ENCODE measurements around the gene ZNF664. TPM values are rescaled to one million over a fixed set of nuclear protein-coding genes. Genes with fewer than 3 reads are reported as not detected.

ZNF664 gene
- total and polyA plus RNA-seq, 9 donors = 28.3 to 58.9 (median 42.8) TPM

GRCh38 chr12:124017064-124017463 lies 44.0 kb downstream of the ZNF664 start:
- peaks cover 1% of the 10 kb centered on the region for H3K9me3 ChIP-seq (replicated peaks; ENCODE audit: control insufficient read depth, low read depth, low read length)
- H3K36me3 ChIP-seq (ENCODE audit: control insufficient read depth, insufficient read depth, low read length) = peaks cover 13% of the 10 kb centered on the region
- no peaks in the 10 kb centered on the region for H3K27me3 ChIP-seq (ENCODE audit: control insufficient read depth, insufficient read depth, low read length)
- H3K4me1 ChIP-seq (ENCODE audit: control insufficient read depth, insufficient read depth, low read length) = peaks cover 2% of the 10 kb centered on the region
- DNase-seq = no peak
- no peak overlapping the region for H3K27ac ChIP-seq (ENCODE audit: low read length)
- H3K4me3 ChIP-seq (ENCODE audit: low read length) = no peak overlapping the region
- WGBS (ENCODE audit: insufficient coverage) = 100% methylated on average over 1 of the region's 2 CpGs

GRCh38 chr12:124018539-124018938 lies 45.5 kb downstream of the ZNF664 start:
- no peaks in the 10 kb centered on the region for H3K27me3 ChIP-seq (ENCODE audit: control insufficient read depth, insufficient read depth, low read length)
- peaks cover 3% of the 10 kb centered on the region for H3K36me3 ChIP-seq (ENCODE audit: control insufficient read depth, insufficient read depth, low read length)
- peaks cover 4% of the 10 kb centered on the region for H3K9me3 ChIP-seq (replicated peaks; ENCODE audit: control insufficient read depth, low read depth, low read length)
- no peak for DNase-seq
- no peak overlapping the region for H3K27ac ChIP-seq (ENCODE audit: low read length)
- peaks cover 2% of the 10 kb centered on the region for H3K4me1 ChIP-seq (ENCODE audit: control insufficient read depth, insufficient read depth, low read length)
- no CpG with 5 or more reads among the region's 2 CpGs for WGBS (ENCODE audit: insufficient coverage)
- H3K4me3 ChIP-seq (ENCODE audit: low read length) = no peak overlapping the region

DNA sequence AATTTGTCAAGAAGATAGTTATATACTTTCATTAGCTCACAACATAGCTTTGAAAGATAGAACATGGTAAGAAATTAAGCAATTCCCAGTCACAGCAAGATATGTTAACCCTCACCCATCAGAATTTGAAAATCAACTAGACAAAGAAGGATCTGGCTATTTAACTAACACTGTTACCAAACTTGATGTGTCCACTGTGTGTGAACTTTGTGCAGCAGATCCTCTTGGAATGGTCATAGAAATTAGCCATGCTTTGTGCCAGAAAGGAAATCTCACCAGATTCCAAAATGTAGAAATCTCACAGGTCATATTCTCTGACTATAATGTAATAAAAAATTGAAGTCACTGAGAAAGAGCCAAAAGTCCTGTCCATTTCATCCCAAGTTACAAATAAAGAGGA lies 46.1 kb downstream of the ZNF664 start:
- Histone ChIP-seq H3K4me1 (ENCODE audit: control insufficient read depth, insufficient read depth, low read length) (peaks cover 2% of the 10 kb centered on the region), H3K36me3 (ENCODE audit: control insufficient read depth, insufficient read depth, low read length) (no peaks in the 10 kb centered on the region), H3K27me3 (ENCODE audit: control insufficient read depth, insufficient read depth, low read length) (no peaks in the 10 kb centered on the region), H3K4me3 (ENCODE audit: low read length) (no peak overlapping the region), H3K9me3 (replicated peaks; ENCODE audit: control insufficient read depth, low read depth, low read length) (peaks cover 4% of the 10 kb centered on the region), H3K27ac (ENCODE audit: low read length) (no peak overlapping the region)
- no peak for DNase-seq

DNA sequence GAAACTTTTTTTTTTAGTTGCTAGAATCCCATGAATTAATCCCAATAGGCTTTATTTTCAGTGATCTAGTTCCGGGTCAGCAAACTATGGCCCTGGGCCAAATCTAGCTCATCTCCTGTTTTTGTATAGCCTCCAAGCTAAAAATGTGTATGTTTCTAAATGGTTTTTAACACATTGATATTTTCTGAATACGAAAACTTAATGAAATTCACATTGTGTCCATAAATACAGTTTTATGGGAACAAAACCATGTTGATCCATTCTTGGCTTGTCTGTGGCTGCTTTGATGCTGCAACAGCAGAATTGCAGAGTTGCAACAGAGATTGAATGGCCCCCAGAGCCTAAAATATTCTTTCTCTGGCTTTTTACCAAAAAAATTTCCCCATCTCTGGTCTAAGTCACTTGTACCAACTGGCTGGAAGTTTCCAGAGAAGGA lies 47.5 kb downstream of the ZNF664 start:
- Histone ChIP-seq H3K27ac (ENCODE audit: low read length) (no peak overlapping the region), H3K4me3 (ENCODE audit: low read length) (no peak overlapping the region), H3K36me3 (ENCODE audit: control insufficient read depth, insufficient read depth, low read length) (no peaks in the 10 kb centered on the region), H3K4me1 (ENCODE audit: control insufficient read depth, insufficient read depth, low read length) (peaks cover 6% of the 10 kb centered on the region), H3K9me3 (replicated peaks; ENCODE audit: control insufficient read depth, low read depth, low read length) (peaks cover 4% of the 10 kb centered on the region), H3K27me3 (ENCODE audit: control insufficient read depth, insufficient read depth, low read length) (no peaks in the 10 kb centered on the region)
- no CpG with 5 or more reads among the region's 2 CpGs for WGBS (ENCODE audit: insufficient coverage)
- peak; percentile 58 for DNase-seq

- Histone ChIP-seq H3K27me3 (ENCODE audit: control insufficient read depth, insufficient read depth, low read length) (no peaks in the 10 kb centered on the region), H3K27ac (ENCODE audit: low read length) (no peak overlapping the region), H3K36me3 (ENCODE audit: control insufficient read depth, insufficient read depth, low read length) (no peaks in the 10 kb centered on the region), H3K9me3 (replicated peaks; ENCODE audit: control insufficient read depth, low read depth, low read length) (peaks cover 4% of the 10 kb centered on the region), H3K4me3 (ENCODE audit: low read length) (no peak overlapping the region), H3K4me1 (ENCODE audit: control insufficient read depth, insufficient read depth, low read length) (peaks cover 9% of the 10 kb centered on the region)
- WGBS (ENCODE audit: insufficient coverage) = 57% methylated on average over 1 of the region's 3 CpGs
- DNase-seq = no peak
Observed at GRCh38 chr12:124021007-124021406, 48.0 kb downstream of the ZNF664 start.

DNA sequence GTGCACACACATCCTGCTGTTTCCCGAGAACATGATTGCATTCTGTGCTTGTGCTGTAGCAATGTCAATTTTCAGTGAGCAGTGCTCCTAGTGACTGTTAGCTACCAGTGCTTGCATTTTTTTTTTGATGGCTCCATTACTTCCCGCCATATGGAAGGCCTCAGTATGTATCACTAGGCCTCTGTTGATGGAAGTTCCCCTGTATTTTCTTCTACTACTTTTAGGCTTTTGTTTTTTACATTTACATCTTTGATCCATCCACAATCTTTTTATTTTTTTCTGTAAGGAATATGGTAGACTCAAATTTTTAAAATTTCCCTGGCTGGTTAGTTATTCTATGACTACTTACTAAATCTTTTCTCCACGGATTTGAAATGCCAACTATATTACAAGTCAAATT lies 49.1 kb downstream of the ZNF664 start:
- Histone ChIP-seq H3K4me3 (ENCODE audit: low read length) (no peak overlapping the region), H3K36me3 (ENCODE audit: control insufficient read depth, insufficient read depth, low read length) (no peaks in the 10 kb centered on the region), H3K27me3 (ENCODE audit: control insufficient read depth, insufficient read depth, low read length) (no peaks in the 10 kb centered on the region), H3K9me3 (replicated peaks; ENCODE audit: control insufficient read depth, low read depth, low read length) (peaks cover 4% of the 10 kb centered on the region), H3K27ac (ENCODE audit: low read length) (no peak overlapping the region), H3K4me1 (ENCODE audit: control insufficient read depth, insufficient read depth, low read length) (peaks cover 19% of the 10 kb centered on the region)
- WGBS (ENCODE audit: insufficient coverage) = 86% methylated on average over 1 of the region's 3 CpGs
- no peak for DNase-seq

- WGBS (ENCODE audit: insufficient coverage) = 42% methylated on average over 2 of the region's 8 CpGs
- no peak overlapping the region for H3K27ac ChIP-seq (ENCODE audit: low read length)
- DNase-seq = no peak
- peaks cover 4% of the 10 kb centered on the region for H3K9me3 ChIP-seq (replicated peaks; ENCODE audit: control insufficient read depth, low read depth, low read length)
- peaks cover 32% of the 10 kb centered on the region for H3K4me1 ChIP-seq (ENCODE audit: control insufficient read depth, insufficient read depth, low read length)
- H3K36me3 ChIP-seq (ENCODE audit: control insufficient read depth, insufficient read depth, low read length) = no peaks in the 10 kb centered on the region
- no peaks in the 10 kb centered on the region for H3K27me3 ChIP-seq (ENCODE audit: control insufficient read depth, insufficient read depth, low read length)
- H3K4me3 ChIP-seq (ENCODE audit: low read length) = no peak overlapping the region
Observed at GRCh38 chr12:124024263-124024678, 51.3 kb downstream of the ZNF664 start.

DNA sequence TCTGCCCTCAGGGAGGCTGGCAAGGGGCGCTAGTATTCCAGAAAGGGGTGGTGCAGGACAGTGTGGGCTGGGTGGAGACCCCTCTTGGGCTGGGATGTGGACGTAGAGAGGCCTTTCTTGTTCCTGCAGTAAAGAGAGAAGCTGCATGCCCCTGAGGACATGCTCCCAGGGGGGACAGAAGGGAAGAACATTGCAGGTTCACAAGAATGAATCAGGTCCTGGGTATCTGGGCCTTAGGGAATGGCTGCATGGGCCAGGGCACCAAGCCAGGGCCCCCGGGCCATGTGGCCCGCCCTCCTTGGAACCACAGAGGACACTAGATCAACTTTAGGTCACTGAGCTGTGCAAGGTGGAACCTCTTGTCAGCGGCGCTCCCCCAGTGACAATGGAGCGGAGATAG lies 51.8 kb downstream of the ZNF664 start:
- WGBS (ENCODE audit: insufficient coverage) = 81% methylated on average over 7 of the region's 7 CpGs
- no peak overlapping the region for H3K4me3 ChIP-seq (ENCODE audit: low read length)
- DNase-seq = no peak

GRCh38 chr12:124025661-124026060 lies 52.6 kb downstream of the ZNF664 start:
- peaks cover 4% of the 10 kb centered on the region for H3K9me3 ChIP-seq (replicated peaks; ENCODE audit: control insufficient read depth, low read depth, low read length)
- 51% methylated on average over 8 of the region's 8 CpGs for WGBS (ENCODE audit: insufficient coverage)
- DNase-seq = no peak

More for the DNA sequence above, 51.8 kb downstream of the ZNF664 start:
- Histone ChIP-seq H3K27me3 (ENCODE audit: control insufficient read depth, insufficient read depth, low read length) (no peaks in the 10 kb centered on the region), H3K27ac (ENCODE audit: low read length) (no peak overlapping the region), H3K9me3 (replicated peaks; ENCODE audit: control insufficient read depth, low read depth, low read length) (peaks cover 4% of the 10 kb centered on the region), H3K36me3 (ENCODE audit: control insufficient read depth, insufficient read depth, low read length) (no peaks in the 10 kb centered on the region), H3K4me1 (ENCODE audit: control insufficient read depth, insufficient read depth, low read length) (peaks cover 33% of the 10 kb centered on the region)

GRCh38 chr12:124026755-124027745 lies 54.0 kb downstream of the ZNF664 start:
- no peaks in the 10 kb centered on the region for H3K36me3 ChIP-seq (ENCODE audit: control insufficient read depth, insufficient read depth, low read length)
- WGBS (ENCODE audit: insufficient coverage) = 87% methylated on average over 10 of the region's 14 CpGs
- peaks cover 39% of the 10 kb centered on the region for H3K4me1 ChIP-seq (ENCODE audit: control insufficient read depth, insufficient read depth, low read length)
- peaks cover 3% of the 10 kb centered on the region for H3K9me3 ChIP-seq (replicated peaks; ENCODE audit: control insufficient read depth, low read depth, low read length)
- peak overlapping the region; percentile 83 for H3K27ac ChIP-seq (ENCODE audit: low read length)
- no peaks in the 10 kb centered on the region for H3K27me3 ChIP-seq (ENCODE audit: control insufficient read depth, insufficient read depth, low read length)
- H3K4me3 ChIP-seq (ENCODE audit: low read length) = no peak overlapping the region
- peak; percentile 53 for DNase-seq

More at GRCh38 chr12:124025661-124026060, 52.6 kb downstream of the ZNF664 start:
- Histone ChIP-seq H3K36me3 (ENCODE audit: control insufficient read depth, insufficient read depth, low read length) (no peaks in the 10 kb centered on the region), H3K27me3 (ENCODE audit: control insufficient read depth, insufficient read depth, low read length) (no peaks in the 10 kb centered on the region), H3K27ac (ENCODE audit: low read length) (no peak overlapping the region), H3K4me1 (ENCODE audit: control insufficient read depth, insufficient read depth, low read length) (peaks cover 41% of the 10 kb centered on the region), H3K4me3 (ENCODE audit: low read length) (no peak overlapping the region)
